Left lobe of liver (tissue), 2 donors: ENCODE data around the gene BRWD1. TPM values are rescaled to one million over a fixed set of nuclear protein-coding genes. Genes with fewer than 3 reads are reported as not detected.
"Not testable (repeated sequence)": the region's sequence is repeated elsewhere in the genome, so short reads cannot be mapped to it uniquely, and the experiment has no call there.

Source experiments
- ATAC-seq: fragments of 200-7000 bp; cut with Tn5 transposase; one replicate; pipeline ENCODE4 v1.9.1; 2020; ENCODE audit warnings: mild to moderate bottlenecking, moderate library complexity
- DNase-seq: peaks from one replicate; pipeline ENCODE4 v3.0.0-alpha.2; 2020; ENCODE audit warnings: low spot score
- total RNA-seq: library from RNA; stranded (reverse); gene quantifications from one replicate; pipeline ENCODE4 v1.2.1, GENCODE V29; 2021
- donor health status: DM: no; HTN: no; CAD: no; lungs with moderate emphysema.
- donor health status: DM: no; HTN: yes; CAD: no.

Gene BRWD1
- total RNA-seq, 1 donor from 2014 or later = 21.9 TPM

DNA sequence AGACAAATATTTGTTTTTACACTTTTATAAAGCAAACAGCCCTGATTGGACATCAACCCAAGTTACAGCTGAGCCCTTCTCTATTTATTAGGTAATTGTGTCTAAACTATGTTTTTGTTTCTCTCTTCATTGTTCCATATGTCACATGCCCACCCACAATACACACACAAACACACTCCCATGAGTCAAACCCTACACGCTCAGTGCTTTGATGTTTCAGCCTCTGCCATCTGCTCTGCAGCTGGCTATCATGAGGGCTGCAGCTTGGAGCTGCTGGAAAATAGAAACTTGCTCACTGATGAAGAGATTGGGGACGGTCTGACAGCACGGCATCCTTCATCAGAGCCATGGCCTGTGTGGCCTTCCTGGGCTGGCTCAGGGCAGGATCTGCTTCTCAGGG is 171.9 kb downstream of the BRWD1 start:
- ATAC-seq (no peak), DNase-seq (no peak)

DNA sequence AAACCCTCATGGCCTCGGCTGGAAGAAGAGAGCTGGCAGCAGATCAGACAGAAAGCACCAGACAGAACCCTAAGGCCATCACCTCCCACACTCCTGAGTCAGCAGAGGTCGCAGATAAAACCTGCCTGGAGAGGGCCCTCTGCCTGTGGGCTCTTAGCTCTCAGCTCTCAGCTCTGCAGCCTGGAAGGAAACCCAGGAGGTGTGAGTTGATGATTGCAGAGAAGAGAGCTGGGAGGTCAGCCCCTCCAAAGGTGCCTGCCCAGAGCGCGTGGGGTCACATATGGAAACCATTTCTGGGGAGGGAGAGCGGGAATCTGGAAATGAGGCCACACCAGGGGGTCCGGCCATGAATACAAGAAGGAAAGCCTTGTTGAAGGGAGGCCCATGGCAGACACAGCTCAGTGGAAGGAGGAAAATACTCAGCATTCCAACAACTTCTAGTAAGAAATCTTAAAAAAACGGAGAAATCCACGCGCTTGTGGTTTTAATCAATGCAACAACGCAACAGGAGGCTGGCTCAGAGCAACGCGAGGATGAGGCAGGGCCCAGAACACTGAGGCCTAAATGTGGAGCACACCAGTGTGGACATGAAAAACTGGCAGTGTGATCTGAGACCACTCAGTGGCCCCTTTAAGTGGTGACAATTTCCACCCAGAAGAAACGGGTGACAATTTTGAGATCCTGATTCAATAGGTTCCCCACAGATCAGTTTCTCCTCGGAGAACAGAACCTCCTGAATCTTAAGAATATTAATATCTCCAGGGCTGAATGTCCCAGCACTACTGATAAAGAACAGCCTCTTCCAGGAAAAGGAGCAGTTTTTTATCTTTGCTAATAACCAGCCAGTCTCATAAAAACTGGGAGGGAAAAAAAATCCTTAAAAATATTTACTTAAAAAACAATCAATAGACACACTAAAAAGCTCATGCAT is 175.9 kb downstream of the BRWD1 start:
- peak; percentile 33 for DNase-seq
- ATAC-seq = peak; percentile 44

DNA sequence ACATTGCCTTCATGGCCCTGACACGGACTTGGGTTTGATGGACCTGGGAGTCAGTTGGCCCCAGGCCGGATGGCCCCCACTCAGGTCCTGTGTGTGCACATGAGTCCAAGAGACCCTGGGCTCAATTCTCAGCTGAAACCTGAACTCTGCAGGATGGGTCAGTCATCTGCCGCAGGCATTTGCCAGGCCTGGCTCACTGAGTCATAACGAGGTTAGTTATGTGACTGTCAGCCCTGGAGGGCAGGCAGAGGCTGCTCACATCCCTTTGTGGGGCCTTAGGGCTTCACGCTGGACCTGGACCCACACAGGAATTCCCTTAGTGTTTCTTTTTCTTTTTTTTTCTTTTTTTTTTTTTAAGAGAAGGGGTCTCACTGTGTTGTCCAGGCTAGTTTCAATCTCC is 176.7 kb downstream of the BRWD1 start:
- ATAC-seq (no peak), DNase-seq (peak; percentile 37)

DNA sequence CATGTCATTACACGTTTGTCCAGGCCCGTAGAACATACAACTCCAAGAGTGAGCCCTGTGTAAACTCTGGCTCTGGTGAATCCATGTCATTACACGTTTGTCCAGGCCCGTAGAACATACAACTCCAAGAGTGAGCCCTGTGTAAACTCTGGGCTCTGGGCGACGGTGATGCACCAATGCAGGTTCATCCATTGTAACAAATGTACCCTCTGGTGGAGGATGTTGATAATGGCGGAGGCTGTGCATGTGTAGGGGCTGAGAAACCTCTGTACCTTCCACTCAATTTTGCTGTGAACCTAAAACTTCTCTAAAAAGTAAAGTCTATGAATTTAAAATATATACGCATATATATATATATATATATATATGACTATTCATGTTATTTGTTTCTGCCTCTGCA is 177.3 kb downstream of the BRWD1 start:
- ATAC-seq = peak; percentile 67
- not testable (repeated sequence) for DNase-seq

DNA sequence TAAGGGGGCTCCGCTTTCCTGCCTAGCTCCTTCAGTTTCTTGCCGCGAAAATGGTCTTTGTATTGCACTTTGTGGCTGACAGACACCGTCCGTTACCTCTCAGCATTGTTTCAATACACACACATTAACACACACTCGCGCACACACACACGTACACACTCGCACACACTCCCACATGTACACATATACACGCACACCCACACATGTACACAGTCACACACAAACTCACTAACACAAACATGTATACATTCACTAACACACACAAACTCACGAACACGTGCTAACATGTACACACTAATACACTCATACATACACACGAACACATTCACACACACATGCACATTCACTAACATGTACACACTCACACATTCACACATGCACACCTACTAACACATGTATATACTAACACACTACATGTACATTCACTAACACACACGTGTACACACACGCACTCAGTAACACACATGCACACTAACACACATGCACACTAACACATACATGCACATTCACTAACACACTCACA is 179.1 kb downstream of the BRWD1 start:
- ATAC-seq (no peak), DNase-seq (no peak)

Other genes starting within 250 kb of the BRWD1 start
- gene PSMG1, start 130.2 kb downstream of the BRWD1 start, total RNA-seq = 18.2 TPM
- 31.7 TPM for gene HMGN1, start 35.5 kb upstream of the BRWD1 start, total RNA-seq
- gene LCA5L, start 132.1 kb upstream of the BRWD1 start, total RNA-seq = 0.68 TPM
- gene SH3BGR, start 138.3 kb upstream of the BRWD1 start, total RNA-seq = 5.8 TPM